ENCODE results near the gene MRPS23. TPM values are rescaled to one million over a fixed set of nuclear protein-coding genes. Genes with fewer than 3 reads are reported as not detected.

The MRPS23 gene
- total and polyA plus RNA-seq, 2 of the 13 experiments (the other 11 are each of a cell fraction or from before 2014, with no cell fraction given), result 63.2 to 181 TPM

DNA sequence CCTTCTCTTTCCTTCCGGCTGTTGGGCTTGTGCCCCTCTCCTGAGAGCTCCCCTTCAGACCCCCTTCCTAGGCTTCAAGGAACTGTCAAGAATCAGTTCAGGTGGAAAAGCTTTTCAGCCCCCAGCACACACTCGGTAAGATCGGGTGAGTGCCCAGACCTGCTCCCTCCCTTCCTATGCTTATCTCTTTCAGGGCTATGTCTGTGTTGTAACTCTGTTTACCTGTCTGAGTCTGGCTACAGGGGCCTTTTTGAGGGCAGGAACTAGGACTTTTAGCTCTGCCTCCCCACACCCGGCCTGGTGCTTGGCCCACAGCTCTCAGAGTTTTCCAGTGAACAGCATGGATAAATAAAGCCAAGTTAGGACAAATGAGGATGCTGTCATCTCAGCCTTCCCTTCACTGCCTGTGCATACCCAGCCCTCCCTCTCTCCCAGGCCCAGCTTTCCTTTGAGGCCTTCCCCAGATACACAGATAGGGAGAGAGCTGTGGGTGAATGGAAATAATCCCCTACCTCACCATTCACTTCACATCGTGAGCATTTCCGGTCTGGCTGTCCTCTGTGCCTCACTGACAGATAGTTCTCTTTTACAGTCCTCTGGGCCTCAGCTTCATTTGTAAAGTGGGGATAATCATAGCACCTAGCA is 5.7 kb upstream of the MRPS23 start (continued):
- TF ChIP-seq, protein P1, sequence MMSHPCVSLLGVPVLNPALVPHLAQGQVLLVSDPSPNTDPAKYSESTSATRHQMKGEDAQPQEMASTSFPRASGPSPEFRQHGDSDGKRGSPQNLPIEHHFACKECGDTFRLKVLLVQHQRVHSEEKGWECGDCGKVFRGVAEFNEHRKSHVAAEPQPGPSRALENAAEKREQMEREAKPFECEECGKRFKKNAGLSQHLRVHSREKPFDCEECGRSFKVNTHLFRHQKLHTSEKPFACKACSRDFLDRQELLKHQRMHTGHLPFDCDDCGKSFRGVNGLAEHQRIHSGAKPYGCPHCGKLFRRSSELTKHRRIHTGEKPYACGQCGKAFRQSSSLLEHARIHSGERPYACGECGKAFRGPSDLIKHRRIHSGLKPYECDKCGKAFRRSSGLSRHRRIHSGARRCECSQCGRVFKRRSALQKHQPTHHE (CRISPR knock-in tag; IDR thresholded peaks at IDR 0.05; ENCODE audit: borderline replicate concordance), result peak; percentile 62; the same call in 1 of the 2 replicates
- TF ChIP-seq CENPX (CRISPR knock-in tag; IDR thresholded peaks at IDR 0.05) (no peak), ZNF567 (CRISPR knock-in tag; IDR thresholded peaks at IDR 0.05; ENCODE audit: borderline replicate concordance) (no peak), ZNF615 (CRISPR knock-in tag; IDR thresholded peaks at IDR 0.05; ENCODE audit: borderline replicate concordance) (no peak), TCF7L2 (IDR thresholded peaks at IDR 0.05; ENCODE audit: low read depth, low read length) (no peak), ZSCAN9 (CRISPR knock-in tag; IDR thresholded peaks at IDR 0.05; ENCODE audit: borderline replicate concordance) (peak; percentile 77)
- TF ChIP-seq, protein P2, sequence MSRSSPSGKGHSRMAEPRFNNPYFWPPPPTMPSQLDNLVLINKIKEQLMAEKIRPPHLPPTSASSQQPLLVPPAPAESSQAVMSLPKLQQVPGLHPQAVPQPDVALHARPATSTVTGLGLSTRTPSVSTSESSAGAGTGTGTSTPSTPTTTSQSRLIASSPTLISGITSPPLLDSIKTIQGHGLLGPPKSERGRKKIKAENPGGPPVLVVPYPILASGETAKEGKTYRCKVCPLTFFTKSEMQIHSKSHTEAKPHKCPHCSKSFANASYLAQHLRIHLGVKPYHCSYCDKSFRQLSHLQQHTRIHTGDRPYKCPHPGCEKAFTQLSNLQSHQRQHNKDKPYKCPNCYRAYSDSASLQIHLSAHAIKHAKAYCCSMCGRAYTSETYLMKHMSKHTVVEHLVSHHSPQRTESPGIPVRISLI (CRISPR knock-in tag; IDR thresholded peaks at IDR 0.05; ENCODE audit: borderline replicate concordance), result peak; percentile 71; the same call in 1 of the 2 replicates
- TF ChIP-seq, protein P3, sequence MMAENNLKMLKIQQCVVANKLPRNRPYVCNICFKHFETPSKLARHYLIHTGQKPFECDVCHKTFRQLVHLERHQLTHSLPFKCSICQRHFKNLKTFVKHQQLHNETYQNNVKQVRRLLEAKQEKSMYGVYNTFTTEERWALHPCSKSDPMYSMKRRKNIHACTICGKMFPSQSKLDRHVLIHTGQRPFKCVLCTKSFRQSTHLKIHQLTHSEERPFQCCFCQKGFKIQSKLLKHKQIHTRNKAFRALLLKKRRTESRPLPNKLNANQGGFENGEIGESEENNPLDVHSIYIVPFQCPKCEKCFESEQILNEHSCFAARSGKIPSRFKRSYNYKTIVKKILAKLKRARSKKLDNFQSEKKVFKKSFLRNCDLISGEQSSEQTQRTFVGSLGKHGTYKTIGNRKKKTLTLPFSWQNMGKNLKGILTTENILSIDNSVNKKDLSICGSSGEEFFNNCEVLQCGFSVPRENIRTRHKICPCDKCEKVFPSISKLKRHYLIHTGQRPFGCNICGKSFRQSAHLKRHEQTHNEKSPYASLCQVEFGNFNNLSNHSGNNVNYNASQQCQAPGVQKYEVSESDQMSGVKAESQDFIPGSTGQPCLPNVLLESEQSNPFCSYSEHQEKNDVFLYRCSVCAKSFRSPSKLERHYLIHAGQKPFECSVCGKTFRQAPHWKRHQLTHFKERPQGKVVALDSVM (CRISPR knock-in tag; IDR thresholded peaks at IDR 0.05), result no peak; the same call in 1 of the 2 replicates
- TF ChIP-seq, protein P4, sequence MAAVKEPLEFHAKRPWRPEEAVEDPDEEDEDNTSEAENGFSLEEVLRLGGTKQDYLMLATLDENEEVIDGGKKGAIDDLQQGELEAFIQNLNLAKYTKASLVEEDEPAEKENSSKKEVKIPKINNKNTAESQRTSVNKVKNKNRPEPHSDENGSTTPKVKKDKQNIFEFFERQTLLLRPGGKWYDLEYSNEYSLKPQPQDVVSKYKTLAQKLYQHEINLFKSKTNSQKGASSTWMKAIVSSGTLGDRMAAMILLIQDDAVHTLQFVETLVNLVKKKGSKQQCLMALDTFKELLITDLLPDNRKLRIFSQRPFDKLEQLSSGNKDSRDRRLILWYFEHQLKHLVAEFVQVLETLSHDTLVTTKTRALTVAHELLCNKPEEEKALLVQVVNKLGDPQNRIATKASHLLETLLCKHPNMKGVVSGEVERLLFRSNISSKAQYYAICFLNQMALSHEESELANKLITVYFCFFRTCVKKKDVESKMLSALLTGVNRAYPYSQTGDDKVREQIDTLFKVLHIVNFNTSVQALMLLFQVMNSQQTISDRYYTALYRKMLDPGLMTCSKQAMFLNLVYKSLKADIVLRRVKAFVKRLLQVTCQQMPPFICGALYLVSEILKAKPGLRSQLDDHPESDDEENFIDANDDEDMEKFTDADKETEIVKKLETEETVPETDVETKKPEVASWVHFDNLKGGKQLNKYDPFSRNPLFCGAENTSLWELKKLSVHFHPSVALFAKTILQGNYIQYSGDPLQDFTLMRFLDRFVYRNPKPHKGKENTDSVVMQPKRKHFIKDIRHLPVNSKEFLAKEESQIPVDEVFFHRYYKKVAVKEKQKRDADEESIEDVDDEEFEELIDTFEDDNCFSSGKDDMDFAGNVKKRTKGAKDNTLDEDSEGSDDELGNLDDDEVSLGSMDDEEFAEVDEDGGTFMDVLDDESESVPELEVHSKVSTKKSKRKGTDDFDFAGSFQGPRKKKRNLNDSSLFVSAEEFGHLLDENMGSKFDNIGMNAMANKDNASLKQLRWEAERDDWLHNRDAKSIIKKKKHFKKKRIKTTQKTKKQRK (IDR thresholded peaks at IDR 0.05; ENCODE audit: low read length), result no peak
- TF ChIP-seq, protein P5, sequence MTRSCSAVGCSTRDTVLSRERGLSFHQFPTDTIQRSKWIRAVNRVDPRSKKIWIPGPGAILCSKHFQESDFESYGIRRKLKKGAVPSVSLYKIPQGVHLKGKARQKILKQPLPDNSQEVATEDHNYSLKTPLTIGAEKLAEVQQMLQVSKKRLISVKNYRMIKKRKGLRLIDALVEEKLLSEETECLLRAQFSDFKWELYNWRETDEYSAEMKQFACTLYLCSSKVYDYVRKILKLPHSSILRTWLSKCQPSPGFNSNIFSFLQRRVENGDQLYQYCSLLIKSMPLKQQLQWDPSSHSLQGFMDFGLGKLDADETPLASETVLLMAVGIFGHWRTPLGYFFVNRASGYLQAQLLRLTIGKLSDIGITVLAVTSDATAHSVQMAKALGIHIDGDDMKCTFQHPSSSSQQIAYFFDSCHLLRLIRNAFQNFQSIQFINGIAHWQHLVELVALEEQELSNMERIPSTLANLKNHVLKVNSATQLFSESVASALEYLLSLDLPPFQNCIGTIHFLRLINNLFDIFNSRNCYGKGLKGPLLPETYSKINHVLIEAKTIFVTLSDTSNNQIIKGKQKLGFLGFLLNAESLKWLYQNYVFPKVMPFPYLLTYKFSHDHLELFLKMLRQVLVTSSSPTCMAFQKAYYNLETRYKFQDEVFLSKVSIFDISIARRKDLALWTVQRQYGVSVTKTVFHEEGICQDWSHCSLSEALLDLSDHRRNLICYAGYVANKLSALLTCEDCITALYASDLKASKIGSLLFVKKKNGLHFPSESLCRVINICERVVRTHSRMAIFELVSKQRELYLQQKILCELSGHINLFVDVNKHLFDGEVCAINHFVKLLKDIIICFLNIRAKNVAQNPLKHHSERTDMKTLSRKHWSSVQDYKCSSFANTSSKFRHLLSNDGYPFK (CRISPR knock-in tag; IDR thresholded peaks at IDR 0.05; ENCODE audit: borderline replicate concordance), result no peak; the same call in 1 of the 2 replicates
- TF ChIP-seq, protein P6, sequence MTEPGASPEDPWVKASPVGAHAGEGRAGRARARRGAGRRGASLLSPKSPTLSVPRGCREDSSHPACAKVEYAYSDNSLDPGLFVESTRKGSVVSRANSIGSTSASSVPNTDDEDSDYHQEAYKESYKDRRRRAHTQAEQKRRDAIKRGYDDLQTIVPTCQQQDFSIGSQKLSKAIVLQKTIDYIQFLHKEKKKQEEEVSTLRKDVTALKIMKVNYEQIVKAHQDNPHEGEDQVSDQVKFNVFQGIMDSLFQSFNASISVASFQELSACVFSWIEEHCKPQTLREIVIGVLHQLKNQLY (CRISPR knock-in tag; IDR thresholded peaks at IDR 0.05), result peak; percentile 71; the same call in 1 of the 2 replicates
- TF ChIP-seq, protein P7, sequence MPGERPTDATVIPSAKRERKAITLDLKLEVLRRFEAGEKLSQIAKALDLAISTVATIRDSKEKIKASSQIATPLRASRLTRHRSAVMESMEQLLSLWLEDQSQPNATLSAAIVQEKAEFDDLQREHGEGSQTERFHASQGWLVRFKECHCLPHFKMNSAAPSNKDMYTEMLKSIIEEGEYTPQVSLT (CRISPR knock-in tag; IDR thresholded peaks at IDR 0.05; ENCODE audit: borderline replicate concordance, low read depth), result no peak
- TF ChIP-seq, protein P8, sequence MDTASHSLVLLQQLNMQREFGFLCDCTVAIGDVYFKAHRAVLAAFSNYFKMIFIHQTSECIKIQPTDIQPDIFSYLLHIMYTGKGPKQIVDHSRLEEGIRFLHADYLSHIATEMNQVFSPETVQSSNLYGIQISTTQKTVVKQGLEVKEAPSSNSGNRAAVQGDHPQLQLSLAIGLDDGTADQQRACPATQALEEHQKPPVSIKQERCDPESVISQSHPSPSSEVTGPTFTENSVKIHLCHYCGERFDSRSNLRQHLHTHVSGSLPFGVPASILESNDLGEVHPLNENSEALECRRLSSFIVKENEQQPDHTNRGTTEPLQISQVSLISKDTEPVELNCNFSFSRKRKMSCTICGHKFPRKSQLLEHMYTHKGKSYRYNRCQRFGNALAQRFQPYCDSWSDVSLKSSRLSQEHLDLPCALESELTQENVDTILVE (CRISPR knock-in tag; IDR thresholded peaks at IDR 0.05), result no peak; the same call in 1 of the 2 replicates

All from HepG2 (cell line).